GM12891 (cell line): ENCODE results near the gene SLC6A19. TPM values are rescaled to one million over a fixed set of nuclear protein-coding genes. Genes with fewer than 3 reads are reported as not detected.
"Not testable (repeated sequence)": the region's sequence is repeated elsewhere in the genome, so short reads cannot be mapped to it uniquely, and the experiment has no call there.

Source experiments
- DNase-seq: peaks from one replicate; pipeline ENCODE4 v3.0.0; 2011; ENCODE audit warnings: low spot score; ENCODE audit not compliant: insufficient read length
- FAIRE-seq: peaks from 2 replicates; lab custom pipeline; 2011; peaks lifted over from hg19 to GRCh38; lab: Jason Lieb, UNC
- PAX5 ChIP-seq: IDR thresholded peaks from 2 replicates; pipeline ENCODE4 v1.6.1; 2011; ENCODE audit warnings: low read length, moderate library complexity, mild to moderate bottlenecking; ENCODE audit not compliant: insufficient read depth, severe bottlenecking
- POLR2A ChIP-seq: IDR thresholded peaks from 2 replicates; pipeline ENCODE4 v1.6.1; 2011; ENCODE audit warnings: low read depth, low read length, control low read depth
- POLR2AphosphoS5 ChIP-seq: IDR thresholded peaks from 2 replicates; pipeline ENCODE4 v1.6.1; 2011; ENCODE audit warnings: low read depth, low read length, control low read depth
- POU2F2 ChIP-seq: IDR thresholded peaks from 2 replicates; pipeline ENCODE4 v1.6.1; 2011; ENCODE audit warnings: low read depth, mild to moderate bottlenecking, control low read depth, low read length, moderate library complexity
- SPI1 ChIP-seq: IDR thresholded peaks from 2 replicates; pipeline ENCODE4 v1.6.1; 2011; ENCODE audit warnings: low read depth, low read length, control low read depth
- TAF1 ChIP-seq: IDR thresholded peaks from 2 replicates; pipeline ENCODE4 v1.6.1; 2011; ENCODE audit warnings: low read depth, low read length, control low read depth
- polyA plus RNA-seq: library from polyadenylated mRNA; unstranded; fragments of >200 nt; gene quantifications from one replicate; pipeline ENCODE4 v1.2.1, GENCODE V29; 2012; ENCODE audit warnings: low read depth, missing spikeins, inconsistent platforms; ENCODE audit not compliant: missing spikeins

SLC6A19 gene
- not detected for polyA plus RNA-seq

- no peak for FAIRE-seq
- DNase-seq: no peak
- TF ChIP-seq PAX5 (no peak), POLR2A (no peak), TAF1 (no peak), POU2F2 (no peak), SPI1 (no peak), POLR2AphosphoS5 (no peak)
Observed at GRCh38 chr5:1201327-1202025, at the start of gene SLC6A19. Gene SLC6A19, plus strand, starts transcription at chr5:1201595. Its CDS starts 56 bp downstream, at chr5:1201651.

GRCh38 chr5:1152156-1152555 is 49.2 kb upstream of the SLC6A19 start:
- DNase-seq: no peak
- no peak for TF ChIP-seq PAX5
- TF ChIP-seq POU2F2: no peak
- TF ChIP-seq SPI1: no peak
- no peak for TF ChIP-seq POLR2A
- no peak for TF ChIP-seq TAF1
- no peak for TF ChIP-seq POLR2AphosphoS5
- FAIRE-seq: no peak

GRCh38 chr5:1152771-1153282 is 48.6 kb upstream of the SLC6A19 start:
- no peak for FAIRE-seq
- no peak for DNase-seq
- no peak for TF ChIP-seq POU2F2
- no peak for TF ChIP-seq SPI1
- no peak for TF ChIP-seq POLR2AphosphoS5
- TF ChIP-seq TAF1: no peak
- TF ChIP-seq POLR2A: no peak
- TF ChIP-seq PAX5: no peak

GRCh38 chr5:1153428-1153827 is 48.0 kb upstream of the SLC6A19 start:
- FAIRE-seq (no peak), DNase-seq (no peak)
- TF ChIP-seq POLR2A (no peak), POU2F2 (no peak), TAF1 (no peak), SPI1 (no peak), PAX5 (no peak), POLR2AphosphoS5 (no peak)

- DNase-seq: no peak
- TF ChIP-seq POLR2AphosphoS5 (no peak), POLR2A (no peak), TAF1 (no peak), PAX5 (no peak), POU2F2 (no peak), SPI1 (no peak)
- FAIRE-seq: no peak
Observed at GRCh38 chr5:1155191-1156032, 46.0 kb upstream of the SLC6A19 start.

- TF ChIP-seq POU2F2: no peak
- TF ChIP-seq POLR2AphosphoS5: no peak
- TF ChIP-seq PAX5: no peak
- TF ChIP-seq POLR2A: no peak
- TF ChIP-seq SPI1: no peak
- no peak for TF ChIP-seq TAF1
- FAIRE-seq (no peak), DNase-seq (no peak)
Observed at GRCh38 chr5:1156033-1156753, 45.2 kb upstream of the SLC6A19 start.

- TF ChIP-seq POU2F2 (no peak), POLR2AphosphoS5 (no peak), TAF1 (no peak), POLR2A (no peak), SPI1 (no peak), PAX5 (no peak)
- DNase-seq (no peak), FAIRE-seq (no peak)
Observed at GRCh38 chr5:1156754-1157460, 44.5 kb upstream of the SLC6A19 start.

- FAIRE-seq: peak; percentile 23
- DNase-seq: not testable (repeated sequence)
Observed at GRCh38 chr5:1157461-1157986, 43.9 kb upstream of the SLC6A19 start.

- TF ChIP-seq POLR2AphosphoS5 (no peak), SPI1 (no peak), POU2F2 (no peak), PAX5 (no peak), TAF1 (no peak), POLR2A (no peak)
- no peak for FAIRE-seq
- no peak for DNase-seq
Observed at GRCh38 chr5:1158647-1159340, 42.6 kb upstream of the SLC6A19 start.
